HG03354 (cell line): ENCODE measurements around the gene EMILIN3.

Experiments
- ATAC-seq: cut with Tn5 transposase; IDR thresholded peaks from one replicate; pipeline ENCODE4 v1.9.1; 2021; ENCODE audit warnings: mild to moderate bottlenecking; ENCODE audit not compliant: unreplicated experiment, poor library complexity, severe bottlenecking

EMILIN3 gene

GRCh38 chr20:41365777-41366545 lies 657 bp downstream of the EMILIN3 start:
- no peak for ATAC-seq

GRCh38 chr20:41364967-41365765 lies 1.5 kb downstream of the EMILIN3 start:
- no peak for ATAC-seq

- no peak for ATAC-seq
These were observed 2.3 kb downstream of the EMILIN3 start for GRCh38 chr20:41364236-41364855.

- ATAC-seq = no peak
These were observed 3.0 kb downstream of the EMILIN3 start for GRCh38 chr20:41363601-41364000.

GRCh38 chr20:41362748-41363140 lies 3.9 kb downstream of the EMILIN3 start:
- no peak for ATAC-seq

GRCh38 chr20:41361757-41362747 lies 4.6 kb downstream of the EMILIN3 start:
- ATAC-seq = no peak

- no peak for ATAC-seq
These were observed 5.5 kb downstream of the EMILIN3 start for GRCh38 chr20:41360831-41361756.

GRCh38 chr20:41359541-41360011 lies 7.0 kb downstream of the EMILIN3 start:
- no peak for ATAC-seq

- no peak for ATAC-seq
These were observed 7.9 kb downstream of the EMILIN3 start for GRCh38 chr20:41358717-41359116.

GRCh38 chr20:41358230-41358629 lies 8.4 kb downstream of the EMILIN3 start:
- no peak for ATAC-seq

- no peak for ATAC-seq
These were observed 9.0 kb downstream of the EMILIN3 start for GRCh38 chr20:41357424-41358163.

GRCh38 chr20:41356951-41357350 lies 9.7 kb downstream of the EMILIN3 start:
- no peak for ATAC-seq

- no peak for ATAC-seq
These were observed 10.9 kb downstream of the EMILIN3 start for GRCh38 chr20:41355598-41356203.

- no peak for ATAC-seq
These were observed 11.4 kb downstream of the EMILIN3 start for GRCh38 chr20:41355192-41355591.

- no peak for ATAC-seq
These were observed 13.1 kb downstream of the EMILIN3 start for GRCh38 chr20:41353530-41353929.

GRCh38 chr20:41352666-41353065 lies 14.0 kb downstream of the EMILIN3 start:
- no peak for ATAC-seq

GRCh38 chr20:41352106-41352505 lies 14.5 kb downstream of the EMILIN3 start:
- ATAC-seq = no peak
